ENCODE results near the gene CDH4. TPM values are rescaled to one million over a fixed set of nuclear protein-coding genes. Genes with fewer than 3 reads are reported as not detected.

CDH4 gene
- total and polyA plus RNA-seq, 9 of the 15 experiments (the other 6 are each of a cell fraction or from before 2014, with no cell fraction given): 0.04 TPM; not detected in 8

GRCh38 chr20:61896058-61896961, 644.2 kb downstream of the CDH4 start (continued):
- peak; percentile 42 to 74 for TF ChIP-seq RAD21 (CRISPR knock-in tag; conservative IDR thresholded peaks at IDR 0.05 in 1 of 2, IDR thresholded peaks at IDR 0.05 in 1 of 2)
- TF ChIP-seq ZNF280B (CRISPR knock-in tag; IDR thresholded peaks at IDR 0.05): no peak
- TF ChIP-seq ZBTB1 (CRISPR knock-in tag; IDR thresholded peaks at IDR 0.05; ENCODE audit: borderline replicate concordance, low read depth): no peak

- Histone ChIP-seq H2AFZ (ENCODE audit: low read depth, low read length) (no peak overlapping the region), H3K4me1 (replicated peaks in 1 of 2; ENCODE audit: control insufficient read depth in 2 of 2, insufficient read depth in 2 of 2, low read length in 2 of 2) (peaks cover 0 to 16% of the 10 kb centered on the region in 2 experiments; a peak in 2 of 5 replicates), H3K4me3 (no peak overlapping the region), H4K20me1 (replicated peaks; ENCODE audit: control insufficient read depth, insufficient read depth, low read length) (peaks cover 15% of the 10 kb centered on the region; the same call in 1 of the 2 replicates), H3K36me3 (ENCODE audit: control insufficient read depth, insufficient read depth, low read length) (no peaks in the 10 kb centered on the region), H3K9me1 (ENCODE audit: control insufficient read depth, insufficient read depth, low read length) (no peaks in the 10 kb centered on the region), H3K9me3 (replicated peaks; ENCODE audit: control insufficient read depth, insufficient read depth, low read depth, low read length) (no peaks in the 10 kb centered on the region), H3K79me2 (ENCODE audit: control insufficient read depth, insufficient read depth, low read length) (no peaks in the 10 kb centered on the region), H3K27me3 (ENCODE audit: control insufficient read depth in 2 of 2, insufficient read depth in 2 of 2, low read length in 2 of 2) (peaks cover 19 to 67% of the 10 kb centered on the region in 2 experiments; a peak in 4 of 5 replicates), H3K9ac (ENCODE audit: insufficient read depth in 1 of 2, low read depth in 2 of 2, low read length in 2 of 2) (no peak overlapping the region), H3K27ac (ENCODE audit: extremely low read depth, low read depth, low read length) (no peak overlapping the region), H3K4me2 (ENCODE audit: insufficient read depth, low read length) (no peak overlapping the region)
- 1% methylated on average over 26 of the region's 26 CpGs for whole genome bisulfite sequencing (ENCODE audit: insufficient coverage, low coverage, missing lambda C conversion rate)
- in situ Hi-C loops (cut with MboI): loop anchor here (25.0 kb wide), 1 partner anchor 1685 kb away; no protein-coding TSS in a partner anchor
- no TSS peak for BruUV-seq (replicated peaks)
- intact Hi-C loops (cut with micrococcal nuclease): no loop called here
- FAIRE-seq: no peak
- CTCF ChIA-PET (ENCODE audit: low intra/inter-chr PET ratio): no interaction called here
- TF ChIP-seq ESRRB (CRISPR knock-in tag; IDR thresholded peaks at IDR 0.05; ENCODE audit: borderline replicate concordance): no peak
- no peak for TF ChIP-seq BRF1 (IDR thresholded peaks at IDR 0.05; ENCODE audit: borderline replicate concordance, extremely low read depth, insufficient read length)
- no peak for TF ChIP-seq ZNF76 (CRISPR knock-in tag; IDR thresholded peaks at IDR 0.05; ENCODE audit: borderline replicate concordance)
- no peak for TF ChIP-seq MTA3 (IDR thresholded peaks at IDR 0.05; ENCODE audit: borderline replicate concordance)
- TF ChIP-seq ZFPM2 (CRISPR knock-in tag; IDR thresholded peaks at IDR 0.05): no peak
- no peak for DNase-seq (ENCODE audit: extremely low read depth in 1 of 4, low spot score in 3 of 4)
- ATAC-seq: no peak
- POLR2A ChIA-PET: interaction anchor here (0.7 kb wide), 1 partner anchor 89 kb away, joined by 3 read pairs; no protein-coding TSS in a partner anchor
Measured at GRCh38 chr20:61897401-61898295, 645.6 kb downstream of the CDH4 start.
